Measurements from ENCODE around the gene TMEM134. TPM values are rescaled to one million over a fixed set of nuclear protein-coding genes. Genes with fewer than 3 reads are reported as not detected.

Gene TMEM134
- total and polyA plus RNA-seq, 2 of the 4 experiments (the other 2 are of a cell fraction), result 12.5 to 55.0 TPM

GRCh38 chr11:67507864-67508485 lies 38.9 kb upstream of the TMEM134 start, which contains the start of gene CDK2AP2 (continued):
- no peak for TF ChIP-seq CTCF (conservative IDR thresholded peaks at IDR 0.05; ENCODE audit: low read depth, low read length)

GRCh38 chr11:67507242-67507863 lies 38.3 kb upstream of the TMEM134 start:
- intact Hi-C loops (cut with micrococcal nuclease) (loop anchor here (2.0 kb wide), 1 partner anchor 161 kb away; no protein-coding TSS in a partner anchor), in situ Hi-C loops (cut with MboI; ENCODE audit: low sequenced_read_pairs) (no loop called here), dilution Hi-C loops (cut with HindIII; ENCODE audit: low sequenced_read_pairs, unreplicated experiment) (no loop called here)
- peak overlapping the region; percentile 31; the same call in 1 of the 2 replicates for H3K27ac ChIP-seq (ENCODE audit: insufficient read depth, low read length)
- peak overlapping the region; percentile 27; the same call in 1 of the 2 replicates for H3K9ac ChIP-seq (ENCODE audit: low read depth, low read length)
- TF ChIP-seq BHLHE40 (IDR thresholded peaks at IDR 0.05; ENCODE audit: low read depth, low read length) (no peak), ELK1 (IDR thresholded peaks at IDR 0.05; ENCODE audit: borderline replicate concordance, low read depth, low read length) (no peak)
- DNase-seq (no peak), ATAC-seq (ENCODE audit: low read depth) (no peak)
- peak overlapping the region; percentile 39; the same call in 1 of the 2 replicates for H3K4ac ChIP-seq (ENCODE audit: low read depth, low read length)
- H2AFZ ChIP-seq (replicated peaks; ENCODE audit: low read length, poor library complexity), result peak overlapping the region; percentile 95
- no peaks in the 10 kb centered on the region; the same call in 1 of the 2 replicates for H3K9me1 ChIP-seq (ENCODE audit: insufficient read depth, low read length)
- no TSS peak for BruUV-seq (replicated peaks)
- H3K4me1 ChIP-seq (ENCODE audit: control insufficient read depth, insufficient read depth, low read length), result peaks cover 14% of the 10 kb centered on the region
- H3K23ac ChIP-seq (ENCODE audit: low read depth, low read length), result no peak overlapping the region
- peaks cover 0 to 33% of the 10 kb centered on the region in 2 experiments; a peak in 1 of 4 replicates for H3K79me1 ChIP-seq (ENCODE audit: low read depth in 1 of 2, low read length in 2 of 2)
- 51% methylated on average over 15 of the region's 33 CpGs; no CpG with 5 or more reads in 1 of the 2 experiments for WGBS, 2 experiments (ENCODE audit: extremely low coverage in 2 of 2, insufficient read length in 1 of 2)
- H3K27me3 ChIP-seq (ENCODE audit: control insufficient read depth, insufficient read depth, low read length), result 0 out of 2 replicates have a peak, but pooled peaks cover 2% of the 10 kb centered on the region
- no peak overlapping the region for H2BK120ac ChIP-seq (ENCODE audit: low read depth, low read length)
- H3K4me2 ChIP-seq (ENCODE audit: low read depth, low read length), result peak overlapping the region; percentile 87
- H2BK5ac ChIP-seq (ENCODE audit: low read depth, low read length, poor library complexity, severe bottlenecking), result no peak overlapping the region
- H2AK5ac ChIP-seq (ENCODE audit: low read depth, low read length), result peak overlapping the region; percentile 28; the same call in 1 of the 2 replicates
- H4K8ac ChIP-seq (ENCODE audit: low read depth in 2 of 2, low read length in 2 of 2), result peak overlapping the region in 1 of 2 experiments; percentile 37; a peak in 1 of 4 replicates
- H4K5ac ChIP-seq (ENCODE audit: low read depth, low read length), result no peak overlapping the region
- H3K36me3 ChIP-seq (ENCODE audit: control insufficient read depth, insufficient read depth, low read length), result peaks cover under 1% of the 10 kb centered on the region; the same call in 1 of the 2 replicates
- no peak overlapping the region for H2BK15ac ChIP-seq (ENCODE audit: low read depth, low read length)
- no peak overlapping the region; the same call in 1 of the 2 replicates for H4K91ac ChIP-seq (ENCODE audit: insufficient read depth, low read depth, low read length)
- H3K18ac ChIP-seq (ENCODE audit: low read depth, low read length), result no peak overlapping the region
- CTCF ChIA-PET, result no interaction called here
- H2BK20ac ChIP-seq (ENCODE audit: low read depth, low read length), result no peak overlapping the region
- peak overlapping the region; percentile 58 for H3K4me3 ChIP-seq (ENCODE audit: insufficient read depth, low read depth, low read length)
- peak overlapping the region; percentile 95 for H2AK9ac ChIP-seq (replicated peaks; ENCODE audit: low read depth, low read length, poor library complexity)
- no peaks in the 10 kb centered on the region for H3K9me3 ChIP-seq (ENCODE audit: control insufficient read depth, insufficient read depth, low read length)
- POLR2A ChIA-PET (ENCODE audit: unreplicated experiment), result no interaction called here
- H3K56ac ChIP-seq (ENCODE audit: extremely low read depth, insufficient read depth, low read length), result no peak overlapping the region
- 0 out of 2 replicates have a peak overlapping the region, but pooled peaks have one; percentile 12 for H3K14ac ChIP-seq (replicated peaks; ENCODE audit: low read depth, low read length)
- no peaks in the 10 kb centered on the region for H4K20me1 ChIP-seq (ENCODE audit: insufficient read depth, low read length)

All from IMR-90 (cell line).